CD14-positive monocyte (primary cell): ENCODE data around the gene ARHGEF7. TPM values are rescaled to one million over a fixed set of nuclear protein-coding genes. Genes with fewer than 3 reads are reported as not detected.

Experiments
- DNase-seq, 3 donors: peaks; one replicate each; pipeline ENCODE4 v3.0.0-alpha.2; 2011 to 2022
- H2AFZ ChIP-seq: 2 replicates; pipeline ENCODE4 v1.6.0; 2012; ENCODE audit warnings: mild to moderate bottlenecking, low read depth, low read length, inconsistent platforms; ENCODE audit not compliant: insufficient read depth, poor library complexity, severe bottlenecking
- H3K27ac ChIP-seq, 2 donors: 1 replicate in 1 of 2; 2 replicates in 1 of 2; pipeline ENCODE4 v1.5.1; 2012 to 2013; ENCODE audit warnings: low read length in 2 of 2, control low read depth in 1 of 2, inconsistent platforms in 1 of 2, low read depth in 1 of 2, mild to moderate bottlenecking in 1 of 2
- H3K27me3 ChIP-seq, 2 donors: one replicate each; pipeline versions ENCODE4 v1.6.0 to v1.6.1; 2011 to 2013; ENCODE audit warnings: low read length in 2 of 2; ENCODE audit not compliant: control insufficient read depth in 2 of 2, insufficient read depth in 2 of 2
- H3K36me3 ChIP-seq, 2 donors: replicated peaks in 1 of 2; 1 replicate in 1 of 2; 2 replicates in 1 of 2; pipeline versions ENCODE4 v1.5.1 to v1.6.1; 2012 to 2013; ENCODE audit warnings: low read length in 2 of 2, control low read depth in 1 of 2, inconsistent platforms in 1 of 2, mild to moderate bottlenecking in 1 of 2; ENCODE audit not compliant: insufficient read depth in 2 of 2, control insufficient read depth in 1 of 2
- H3K4me1 ChIP-seq, 2 donors: 1 replicate in 1 of 2; 2 replicates in 1 of 2; pipeline versions ENCODE4 v1.5.1 to v1.6.1; 2012 to 2013; ENCODE audit warnings: low read length in 2 of 2, control low read depth in 1 of 2, inconsistent platforms in 1 of 2, mild to moderate bottlenecking in 1 of 2, moderate library complexity in 1 of 2; ENCODE audit not compliant: insufficient read depth in 2 of 2, control insufficient read depth in 1 of 2
- H3K4me2 ChIP-seq: replicated peaks from 2 replicates; pipeline ENCODE3; 2012; ENCODE audit warnings: low read length, moderate library complexity, mild to moderate bottlenecking; ENCODE audit not compliant: poor library complexity, severe bottlenecking; ENCODE audit errors: extremely low read depth
- H3K4me3 ChIP-seq, 3 experiments: fragments of 200-600 bp in 1 of 3; sonication (generic) in 1 of 3; replicated peaks in 1 of 3; 1 replicate in 2 of 3; 2 replicates in 1 of 3; pipeline ENCODE4 v1.5.1; 2011 to 2013; ENCODE audit warnings: low read length in 3 of 3, mild to moderate bottlenecking in 3 of 3, control low read depth in 2 of 3, low read depth in 2 of 3, inconsistent platforms in 1 of 3, moderate library complexity in 1 of 3
- H3K79me2 ChIP-seq: 2 replicates; pipeline ENCODE4 v1.6.0; 2012; ENCODE audit warnings: mild to moderate bottlenecking, control low read depth, inconsistent platforms, low read length, moderate library complexity; ENCODE audit not compliant: insufficient read depth
- H3K9ac ChIP-seq: 2 replicates; pipeline ENCODE4 v1.6.0; 2017; ENCODE audit warnings: low read length, mild to moderate bottlenecking; ENCODE audit not compliant: insufficient read depth, poor library complexity, severe bottlenecking
- H3K9me3 ChIP-seq, 2 donors: replicated peaks in 1 of 2; 1 replicate in 1 of 2; 2 replicates in 1 of 2; pipeline versions ENCODE4 v1.5.1 to v1.6.1; 2012 to 2013; ENCODE audit warnings: low read length in 2 of 2, control low read depth in 1 of 2; ENCODE audit not compliant: control insufficient read depth in 1 of 2, insufficient read depth in 1 of 2
- H4K20me1 ChIP-seq: 2 replicates; pipeline ENCODE4 v1.6.0; 2012; ENCODE audit warnings: mild to moderate bottlenecking, low read length, control low read depth, moderate library complexity; ENCODE audit not compliant: insufficient read depth
- H3K27ac Mint-ChIP-seq, 7 donors: one replicate each; pipeline ENCODE4 v1.8.0; 2020; ENCODE audit warnings: mild to moderate bottlenecking in 7 of 7, mixed read lengths in 7 of 7, moderate library complexity in 6 of 7, inconsistent platforms in 2 of 7
- H3K27me3 Mint-ChIP-seq, 3 donors: one replicate each; pipeline ENCODE4 v1.8.0; 2021 to 2022; ENCODE audit warnings: low read depth in 3 of 3, mild to moderate bottlenecking in 3 of 3, mixed read lengths in 3 of 3, moderate library complexity in 3 of 3, inconsistent platforms in 1 of 3
- H3K36me3 Mint-ChIP-seq, 2 donors: one replicate each; pipeline ENCODE4 v1.8.0; 2020; ENCODE audit warnings: mixed read lengths in 2 of 2, inconsistent platforms in 1 of 2, mild to moderate bottlenecking in 1 of 2
- H3K4me1 Mint-ChIP-seq: one replicate; pipeline ENCODE4 v1.8.0; 2020; ENCODE audit warnings: mild to moderate bottlenecking, mixed read lengths
- H3K4me3 Mint-ChIP-seq, 2 donors: one replicate each; pipeline ENCODE4 v1.8.0; 2020; ENCODE audit warnings: mild to moderate bottlenecking in 2 of 2, mixed read lengths in 2 of 2, moderate library complexity in 1 of 2
- H3K9me3 Mint-ChIP-seq, 7 donors: one replicate each; pipeline ENCODE4 v1.8.0; 2020 to 2022; ENCODE audit warnings: mixed read lengths in 7 of 7, mild to moderate bottlenecking in 6 of 7, moderate library complexity in 6 of 7, inconsistent platforms in 2 of 7
- WGBS: methylation state at CpG from one replicate; pipeline ENCODE4 v1.1.5; 2013; ENCODE audit warnings: missing lambda C conversion rate; ENCODE audit not compliant: insufficient coverage; 5-methylcytosine and 5-hydroxymethylcytosine counted together
- intact Hi-C, 2 donors: fragments of 100-400 bp; cut with micrococcal nuclease; formaldehyde crosslinking; loops; one replicate each; pipeline versions ENCODE4 v1.15.0 to v1.15.1; 2023
- polyA plus RNA-seq, 3 donors: library from polyadenylated mRNA; depleted of rRNA in 1 of 3; unstranded in 2 of 3; stranded (reverse) in 1 of 3; fragments of 300-500 nt in 2 of 3; fragments of >200 nt in 1 of 3; fragmentation: Illumina TruSeq in 2 of 3; gene quantifications; 1 replicate in 2 of 3; 2 replicates in 1 of 3; pipeline ENCODE4 v1.2.3, GENCODE V29; 2012 to 2021
- TF ChIP-seq, protein P1 (sequence below): fragments of 200-600 bp; IDR thresholded peaks from one replicate; pipeline ENCODE4 v1.8.0; 2022; ENCODE audit warnings: antibody characterized with exemption, mild to moderate bottlenecking

ARHGEF7 gene
- polyA plus RNA-seq, 3 donors, result 4.6 to 29.0 (median 6.1) TPM

DNA sequence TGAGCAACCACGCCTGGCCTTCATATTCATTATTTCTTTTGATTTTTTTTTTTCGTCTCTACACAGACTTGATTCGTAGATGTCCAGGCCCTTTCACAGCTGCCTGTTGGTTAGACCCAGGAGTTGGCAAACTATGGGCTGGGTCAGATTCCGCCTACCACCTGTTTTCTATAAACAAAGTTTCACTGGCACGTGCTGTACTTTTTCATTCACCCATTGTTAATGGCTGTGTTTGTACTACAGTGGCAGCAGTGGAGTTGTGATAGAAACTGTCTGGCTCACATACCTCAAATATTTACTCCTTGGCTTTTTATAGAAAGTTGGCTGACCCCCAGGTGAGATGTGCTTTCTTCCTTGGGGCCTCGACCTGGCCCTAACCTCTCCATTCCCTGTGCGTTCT lies 132.4 kb downstream of the ARHGEF7 start:
- Mint-ChIP-seq H3K36me3 (peaks cover 89 to 92% of the 10 kb centered on the region in 2 donors), H3K27me3 (peaks cover 0 to 4% (median 2%) of the 10 kb centered on the region in 3 donors), H3K4me3 (no peak overlapping the region), H3K9me3 (peaks cover 4 to 14% (median 10%) of the 10 kb centered on the region in 7 donors), H3K27ac (peak overlapping the region in 1 of 7 donors; percentile 17), H3K4me1 (no peaks in the 10 kb centered on the region)
- H3K4me2 ChIP-seq, result no peak overlapping the region
- peaks cover 75 to 100% of the 10 kb centered on the region in 2 donors for H3K36me3 ChIP-seq
- H3K4me1 ChIP-seq, result no peaks in the 10 kb centered on the region
- H3K79me2 ChIP-seq, result no peaks in the 10 kb centered on the region
- H3K27me3 ChIP-seq, result no peaks in the 10 kb centered on the region
- intact Hi-C loops, result no loop called here
- peaks cover 5 to 6% of the 10 kb centered on the region in 2 donors for H3K9me3 ChIP-seq
- H4K20me1 ChIP-seq, result no peaks in the 10 kb centered on the region
- no peak overlapping the region for H3K9ac ChIP-seq
- TF ChIP-seq, protein P1, sequence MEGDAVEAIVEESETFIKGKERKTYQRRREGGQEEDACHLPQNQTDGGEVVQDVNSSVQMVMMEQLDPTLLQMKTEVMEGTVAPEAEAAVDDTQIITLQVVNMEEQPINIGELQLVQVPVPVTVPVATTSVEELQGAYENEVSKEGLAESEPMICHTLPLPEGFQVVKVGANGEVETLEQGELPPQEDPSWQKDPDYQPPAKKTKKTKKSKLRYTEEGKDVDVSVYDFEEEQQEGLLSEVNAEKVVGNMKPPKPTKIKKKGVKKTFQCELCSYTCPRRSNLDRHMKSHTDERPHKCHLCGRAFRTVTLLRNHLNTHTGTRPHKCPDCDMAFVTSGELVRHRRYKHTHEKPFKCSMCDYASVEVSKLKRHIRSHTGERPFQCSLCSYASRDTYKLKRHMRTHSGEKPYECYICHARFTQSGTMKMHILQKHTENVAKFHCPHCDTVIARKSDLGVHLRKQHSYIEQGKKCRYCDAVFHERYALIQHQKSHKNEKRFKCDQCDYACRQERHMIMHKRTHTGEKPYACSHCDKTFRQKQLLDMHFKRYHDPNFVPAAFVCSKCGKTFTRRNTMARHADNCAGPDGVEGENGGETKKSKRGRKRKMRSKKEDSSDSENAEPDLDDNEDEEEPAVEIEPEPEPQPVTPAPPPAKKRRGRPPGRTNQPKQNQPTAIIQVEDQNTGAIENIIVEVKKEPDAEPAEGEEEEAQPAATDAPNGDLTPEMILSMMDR, result no peak
- no peak for DNase-seq
- H2AFZ ChIP-seq, result no peak overlapping the region
- WGBS, result 100% methylated on average over 5 of the region's 7 CpGs
- no peak overlapping the region for H3K27ac ChIP-seq
- H3K4me3 ChIP-seq, result no peak overlapping the region

DNA sequence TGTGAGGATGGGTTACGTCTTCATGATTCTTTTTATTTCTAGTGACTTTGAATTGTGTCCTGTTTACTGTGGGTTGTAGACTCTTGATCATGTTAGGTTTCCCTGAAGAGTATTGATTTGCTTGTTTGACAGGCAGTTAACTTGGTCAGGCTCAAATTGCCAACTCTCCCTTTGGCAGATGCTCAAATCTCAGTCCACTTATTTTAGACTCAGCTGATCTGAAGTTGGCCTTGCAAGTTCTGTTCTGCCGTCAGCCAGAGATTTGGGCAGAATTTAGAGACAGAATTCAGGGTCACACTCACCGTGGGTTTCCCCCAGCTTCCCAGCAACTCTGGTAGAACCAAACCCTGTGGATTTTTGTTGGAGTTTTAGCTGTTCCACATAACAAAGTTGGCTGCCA lies 133.7 kb downstream of the ARHGEF7 start:
- Histone ChIP-seq H2AFZ (no peak overlapping the region), H3K27ac (no peak overlapping the region), H4K20me1 (no peaks in the 10 kb centered on the region), H3K4me3 (no peak overlapping the region), H3K9me3 (peaks cover 14 to 18% of the 10 kb centered on the region in 2 donors), H3K36me3 (peaks cover 80 to 100% of the 10 kb centered on the region in 2 donors), H3K4me2 (no peak overlapping the region), H3K9ac (no peak overlapping the region), H3K79me2 (no peaks in the 10 kb centered on the region), H3K27me3 (no peaks in the 10 kb centered on the region), H3K4me1 (no peaks in the 10 kb centered on the region)
- no peaks in the 10 kb centered on the region for H3K4me1 Mint-ChIP-seq
- TF ChIP-seq, protein P1, result no peak
- H3K9me3 Mint-ChIP-seq, result peaks cover 9 to 19% (median 17%) of the 10 kb centered on the region in 7 donors
- H3K36me3 Mint-ChIP-seq, result peaks cover 89 to 94% of the 10 kb centered on the region in 2 donors
- H3K27ac Mint-ChIP-seq, result no peak overlapping the region
- intact Hi-C loops, result no loop called here
- DNase-seq, result no peak
- no peak overlapping the region for H3K4me3 Mint-ChIP-seq
- 100% methylated on average over 2 of the region's 3 CpGs for WGBS
- peaks cover 0 to 4% (median 2%) of the 10 kb centered on the region in 3 donors for H3K27me3 Mint-ChIP-seq
